Measurements from ENCODE around the gene PATL1. TPM values are rescaled to one million over a fixed set of nuclear protein-coding genes. Genes with fewer than 3 reads are reported as not detected.

PATL1 gene
- total RNA-seq, 4 donors from 2014 or later = 13.5 to 93.9 (median 20.9) TPM

DNA sequence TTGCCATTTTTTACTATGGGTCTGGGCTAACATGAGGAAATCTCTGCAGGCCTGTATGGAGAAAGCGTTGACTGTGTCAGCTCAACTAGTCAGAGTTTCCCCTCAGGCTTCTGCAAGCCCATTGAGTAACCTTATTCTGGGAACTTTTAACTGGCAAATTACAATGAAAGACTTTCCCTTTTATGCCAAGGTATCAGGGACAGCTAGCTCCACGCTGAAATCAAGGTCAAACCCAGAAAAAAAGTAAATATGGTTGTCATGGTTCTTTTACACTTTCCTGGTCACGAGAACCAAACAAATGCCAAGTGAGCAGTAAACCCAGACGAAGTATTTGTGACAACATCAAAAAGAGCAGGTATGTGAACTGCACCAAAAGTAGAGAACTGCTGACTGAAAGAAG lies 67.0 kb downstream of the PATL1 start:
- in situ Hi-C loops (cut with MboI; ENCODE audit: low pct_ligation_motif_present in 1 of 4, low pct_unique_long_range_greater_than_20kb in 1 of 4, low sequenced_read_pairs in 3 of 4) = no loop called here
- Histone ChIP-seq H3K36me3 (peaks cover 0 to 59% (median 33%) of the 10 kb centered on the region in 4 donors), H3K4me1 (no peaks in the 10 kb centered on the region), H3K4me3 (no peak overlapping the region), H3K27ac (no peak overlapping the region), H3K27me3 (no peaks in the 10 kb centered on the region), H3K9me3 (no peaks in the 10 kb centered on the region)
- intact Hi-C loops (cut with DNase I; ENCODE audit: low total_unique reads) = no loop called here
- 73 to 87% methylated on average over 3 to 4 of the region's 4 CpGs for WGBS, 2 donors (ENCODE audit: low coverage in 1 of 2)
- DNase-seq = no peak
- TF ChIP-seq, protein P1, sequence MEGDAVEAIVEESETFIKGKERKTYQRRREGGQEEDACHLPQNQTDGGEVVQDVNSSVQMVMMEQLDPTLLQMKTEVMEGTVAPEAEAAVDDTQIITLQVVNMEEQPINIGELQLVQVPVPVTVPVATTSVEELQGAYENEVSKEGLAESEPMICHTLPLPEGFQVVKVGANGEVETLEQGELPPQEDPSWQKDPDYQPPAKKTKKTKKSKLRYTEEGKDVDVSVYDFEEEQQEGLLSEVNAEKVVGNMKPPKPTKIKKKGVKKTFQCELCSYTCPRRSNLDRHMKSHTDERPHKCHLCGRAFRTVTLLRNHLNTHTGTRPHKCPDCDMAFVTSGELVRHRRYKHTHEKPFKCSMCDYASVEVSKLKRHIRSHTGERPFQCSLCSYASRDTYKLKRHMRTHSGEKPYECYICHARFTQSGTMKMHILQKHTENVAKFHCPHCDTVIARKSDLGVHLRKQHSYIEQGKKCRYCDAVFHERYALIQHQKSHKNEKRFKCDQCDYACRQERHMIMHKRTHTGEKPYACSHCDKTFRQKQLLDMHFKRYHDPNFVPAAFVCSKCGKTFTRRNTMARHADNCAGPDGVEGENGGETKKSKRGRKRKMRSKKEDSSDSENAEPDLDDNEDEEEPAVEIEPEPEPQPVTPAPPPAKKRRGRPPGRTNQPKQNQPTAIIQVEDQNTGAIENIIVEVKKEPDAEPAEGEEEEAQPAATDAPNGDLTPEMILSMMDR (IDR thresholded peaks at IDR 0.05) = no peak
- no peak for TF ChIP-seq POLR2AphosphoS5 (IDR thresholded peaks at IDR 0.05)
- no peak for TF ChIP-seq POLR2A (IDR thresholded peaks at IDR 0.05)
- no peak for TF ChIP-seq EP300 (IDR thresholded peaks at IDR 0.05; ENCODE audit: low read depth)

DNA sequence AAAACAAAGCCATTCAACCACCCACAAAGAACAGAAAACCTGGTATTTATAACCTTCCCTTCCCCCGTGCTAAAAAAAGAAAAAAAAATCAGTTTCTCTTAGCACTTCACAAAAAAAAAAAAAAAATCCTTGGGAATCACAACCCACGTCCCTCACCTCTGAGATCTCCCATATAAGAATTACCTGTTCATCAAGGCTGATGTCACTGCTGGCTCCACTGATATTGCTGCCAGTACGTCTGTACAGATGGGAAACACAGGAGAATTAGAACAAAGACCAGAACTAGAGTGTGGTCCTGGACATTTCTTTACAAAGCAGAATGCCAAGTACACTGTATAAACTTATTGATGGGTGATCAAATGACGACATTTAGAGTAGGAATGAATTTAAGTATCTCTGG lies 68.2 kb downstream of the PATL1 start:
- Histone ChIP-seq H3K9me3 (no peaks in the 10 kb centered on the region), H3K27me3 (no peaks in the 10 kb centered on the region), H3K4me1 (no peaks in the 10 kb centered on the region), H3K4me3 (no peak overlapping the region), H3K27ac (no peak overlapping the region), H3K36me3 (peaks cover 0 to 58% (median 31%) of the 10 kb centered on the region in 4 donors)
- DNase-seq = no peak
- in situ Hi-C loops (cut with MboI; ENCODE audit: low pct_ligation_motif_present in 1 of 4, low pct_unique_long_range_greater_than_20kb in 1 of 4, low sequenced_read_pairs in 3 of 4) = no loop called here
- intact Hi-C loops (cut with DNase I; ENCODE audit: low total_unique reads) = no loop called here
- TF ChIP-seq, protein P1 (IDR thresholded peaks at IDR 0.05) = no peak
- TF ChIP-seq POLR2AphosphoS5 (IDR thresholded peaks at IDR 0.05) (no peak), EP300 (IDR thresholded peaks at IDR 0.05; ENCODE audit: low read depth) (no peak), POLR2A (IDR thresholded peaks at IDR 0.05) (no peak)
- WGBS, 2 donors (ENCODE audit: low coverage in 1 of 2) = 79 to 89% methylated on average over 3 to 4 of the region's 4 CpGs

DNA sequence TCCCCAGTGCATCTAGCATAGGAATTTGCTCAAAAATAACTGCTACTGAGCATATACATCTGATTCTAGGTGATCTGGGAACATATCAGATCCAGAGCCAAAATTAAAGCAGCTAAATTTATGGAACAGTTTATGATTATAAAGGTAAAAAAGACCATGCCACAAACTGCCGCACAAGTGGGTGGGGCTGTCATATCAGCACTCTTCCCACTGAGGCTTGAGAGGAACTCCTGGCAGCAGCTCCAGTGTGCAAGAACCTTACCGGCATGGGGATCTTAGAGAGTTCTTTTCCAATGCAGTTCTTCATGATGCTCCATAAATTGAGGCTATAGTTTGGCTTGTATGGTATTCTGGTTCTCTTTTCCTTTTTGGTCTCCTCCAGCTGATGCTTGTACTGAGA lies 68.6 kb downstream of the PATL1 start:
- intact Hi-C loops (cut with DNase I; ENCODE audit: low total_unique reads) (no loop called here), in situ Hi-C loops (cut with MboI; ENCODE audit: low pct_ligation_motif_present in 1 of 4, low pct_unique_long_range_greater_than_20kb in 1 of 4, low sequenced_read_pairs in 3 of 4) (no loop called here)
- no peaks in the 10 kb centered on the region for H3K9me3 ChIP-seq
- no peak for DNase-seq
- WGBS, 2 donors (ENCODE audit: low coverage in 1 of 2) = 95% methylated on average over 2 of the region's 2 CpGs; no CpG with 5 or more reads in 1 of the 2 donors
- H3K27me3 ChIP-seq = no peaks in the 10 kb centered on the region
- TF ChIP-seq POLR2A (IDR thresholded peaks at IDR 0.05) = no peak
- no peak overlapping the region for H3K27ac ChIP-seq
- H3K4me1 ChIP-seq = no peaks in the 10 kb centered on the region
- no peak overlapping the region for H3K4me3 ChIP-seq
- H3K36me3 ChIP-seq = peaks cover 0 to 58% (median 32%) of the 10 kb centered on the region in 4 donors

DNA sequence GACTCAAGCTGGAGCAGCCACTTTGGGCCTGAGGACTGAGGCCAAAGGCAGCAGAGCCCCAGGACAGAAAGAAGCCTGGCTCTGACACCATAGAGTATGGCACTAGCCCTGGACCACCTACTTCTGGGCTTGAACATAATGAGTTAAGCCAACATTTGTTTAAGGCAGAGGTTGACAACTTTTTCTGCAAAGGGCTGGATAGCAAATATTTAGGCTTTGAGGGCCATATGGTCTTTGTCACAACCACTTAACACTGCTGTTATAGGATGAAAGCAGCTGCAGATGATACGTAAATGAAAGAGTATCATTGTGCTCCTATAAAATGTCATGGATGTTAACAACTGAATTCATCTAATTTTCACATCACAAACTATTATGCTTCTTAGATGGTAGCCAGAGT lies 69.9 kb downstream of the PATL1 start:
- Histone ChIP-seq H3K36me3 (peaks cover 0 to 65% (median 34%) of the 10 kb centered on the region in 4 donors), H3K4me1 (no peaks in the 10 kb centered on the region), H3K27me3 (no peaks in the 10 kb centered on the region), H3K27ac (no peak overlapping the region), H3K9me3 (no peaks in the 10 kb centered on the region), H3K4me3 (no peak overlapping the region)
- TF ChIP-seq, protein P1 (IDR thresholded peaks at IDR 0.05) = no peak
- TF ChIP-seq POLR2A (IDR thresholded peaks at IDR 0.05) = no peak
- no peak for TF ChIP-seq POLR2AphosphoS5 (IDR thresholded peaks at IDR 0.05)
- no peak for TF ChIP-seq EP300 (IDR thresholded peaks at IDR 0.05; ENCODE audit: low read depth)
- intact Hi-C loops (cut with DNase I; ENCODE audit: low total_unique reads) = no loop called here
- in situ Hi-C loops (cut with MboI; ENCODE audit: low pct_ligation_motif_present in 1 of 4, low pct_unique_long_range_greater_than_20kb in 1 of 4, low sequenced_read_pairs in 3 of 4) = no loop called here
- no peak for DNase-seq
- 71 to 74% methylated on average over 1 of the region's 1 CpG for WGBS, 2 donors (ENCODE audit: low coverage in 1 of 2)

Small RNA genes within 50 kb of the gene (small RNA-seq; reads per million reads assigned to genes)
- gene MIR3162 = 0 reads per million in 4 donors

Other genes starting within 250 kb of the PATL1 start
- gene OR5A2, start 242.6 kb downstream of the PATL1 start, total RNA-seq = not detected
- not detected for gene OR5A1, start 232.6 kb downstream of the PATL1 start, total RNA-seq
- not detected for gene OR4D6, start 212.1 kb downstream of the PATL1 start, total RNA-seq
- gene OR4D10, start 195.7 kb downstream of the PATL1 start, total RNA-seq = not detected
- gene OR4D11, start 165.5 kb downstream of the PATL1 start, total RNA-seq = not detected
- not detected for gene OR4D9, start 157.5 kb downstream of the PATL1 start, total RNA-seq
- gene OSBP, start 53.3 kb downstream of the PATL1 start, total RNA-seq = 10 to 100 TPM; 27.7 to 59.1 (median 47.2) TPM
- not detected for gene OR10V1, start 44.8 kb upstream of the PATL1 start, total RNA-seq
- 100 to 1,000 TPM; 131 to 156 (median 142) TPM for gene STX3, start 86.3 kb upstream of the PATL1 start, total RNA-seq
- gene MRPL16, start 141.7 kb upstream of the PATL1 start, total RNA-seq = 10 to 100 TPM in 3 of 4 donors, 1 to 10 TPM in 1; 7.5 to 62.4 (median 37.2) TPM
- gene CBLIF, start 176.5 kb upstream of the PATL1 start, total RNA-seq = not detected
- gene TCN1, start 197.4 kb upstream of the PATL1 start, total RNA-seq = not detected
- not detected for gene OOSP3, start 209.7 kb upstream of the PATL1 start, total RNA-seq

All from transverse colon (tissue), 4 donors.